GM23338 (cell line): Measurements from ENCODE around the gene ADCY4. TPM values are rescaled to one million over a fixed set of nuclear protein-coding genes. Genes with fewer than 3 reads are reported as not detected.

Source experiments
- ATAC-seq: fragments of 200-7000 bp; cut with Tn5 transposase; 3 replicates; pipeline ENCODE4 v1.9.1; 2020
- DNase-seq: peaks from one replicate; pipeline ENCODE4 v3.0.0-alpha.2; 2015; ENCODE audit warnings: low spot score
- H2AFZ ChIP-seq: fragments of 200-600 bp; sonication (generic); 2 replicates; pipeline ENCODE4 v1.8.0; 2016; ENCODE audit warnings: antibody characterized with exemption, mild to moderate bottlenecking, moderate library complexity
- H3F3A ChIP-seq: fragments of 200-600 bp; sonication (generic); replicated peaks from 2 replicates; pipeline ENCODE4 v1.8.0; 2017; ENCODE audit warnings: antibody characterized with exemption, mixed run types, low read depth
- H3K27ac ChIP-seq: fragments of 200-600 bp; sonication (generic); 2 replicates; pipeline ENCODE4 v1.6.1; 2016; ENCODE audit warnings: low read depth
- H3K27me3 ChIP-seq: fragments of 200-600 bp; sonication (generic); 2 replicates; pipeline ENCODE4 v1.8.0; 2016; ENCODE audit warnings: mild to moderate bottlenecking, mixed run types, moderate library complexity; ENCODE audit not compliant: insufficient read depth
- H3K36me3 ChIP-seq: fragments of 200-600 bp; sonication (generic); 2 replicates; pipeline ENCODE4 v1.8.0; 2016; ENCODE audit warnings: mild to moderate bottlenecking; ENCODE audit not compliant: insufficient read depth
- H3K4me1 ChIP-seq: fragments of 200-600 bp; sonication (generic); 2 replicates; pipeline ENCODE4 v1.8.0; 2016; ENCODE audit warnings: mild to moderate bottlenecking, moderate library complexity; ENCODE audit not compliant: insufficient read depth
- H3K4me2 ChIP-seq: fragments of 200-600 bp; sonication (generic); 2 replicates; pipeline ENCODE4 v1.7.1; 2017; ENCODE audit warnings: mixed run types
- H3K4me3 ChIP-seq: fragments of 200-600 bp; sonication (generic); 2 replicates; pipeline ENCODE4 v1.6.1; 2016; ENCODE audit warnings: mixed run types
- H3K79me2 ChIP-seq: fragments of 200-600 bp; sonication (generic); replicated peaks from 2 replicates; pipeline ENCODE4 v1.8.0; 2017; ENCODE audit warnings: mild to moderate bottlenecking; ENCODE audit not compliant: insufficient read depth
- H3K9me2 ChIP-seq: fragments of 200-600 bp; sonication (generic); 2 replicates; pipeline ENCODE4 v1.8.0; 2017; ENCODE audit not compliant: insufficient read depth
- H4K20me1 ChIP-seq: fragments of 200-600 bp; sonication (generic); replicated peaks from 2 replicates; pipeline ENCODE4 v1.8.0; 2017; ENCODE audit warnings: mild to moderate bottlenecking; ENCODE audit not compliant: insufficient read depth
- H3K27ac Mint-ChIP-seq: 2 replicates; pipeline ENCODE4 v1.8.0; 2020; ENCODE audit warnings: inconsistent platforms, mild to moderate bottlenecking, moderate library complexity, mixed read lengths
- H3K27me3 Mint-ChIP-seq: 3 replicates; pipeline ENCODE4 v1.8.0; 2022; ENCODE audit warnings: low read depth, mild to moderate bottlenecking, moderate library complexity, mixed read lengths, inconsistent platforms; ENCODE audit not compliant: insufficient read depth, poor library complexity
- H3K36me3 Mint-ChIP-seq: 3 replicates; pipeline ENCODE4 v1.8.0; 2021; ENCODE audit warnings: low read depth, mild to moderate bottlenecking, inconsistent platforms, moderate library complexity, mixed read lengths
- H3K4me1 Mint-ChIP-seq: 3 replicates; pipeline ENCODE4 v1.8.0; 2020; ENCODE audit warnings: mild to moderate bottlenecking, inconsistent platforms, mixed read lengths
- H3K4me3 Mint-ChIP-seq: 3 replicates; pipeline ENCODE4 v1.8.0; 2021; ENCODE audit warnings: moderate library complexity, mild to moderate bottlenecking, inconsistent platforms, mixed read lengths
- H3K9me3 Mint-ChIP-seq: 3 replicates; pipeline ENCODE4 v1.8.0; 2020; ENCODE audit warnings: moderate library complexity, mild to moderate bottlenecking, inconsistent platforms, mixed read lengths
- EZH2 ChIP-seq: fragments of 200-600 bp; sonication (generic); IDR thresholded peaks from one replicate; pipeline ENCODE4 v1.8.0; 2017; ENCODE audit warnings: antibody characterized with exemption, mild to moderate bottlenecking, low read depth; ENCODE audit not compliant: unreplicated experiment
- STAT1 ChIP-seq: IDR thresholded peaks from one replicate; pipeline ENCODE4 v1.6.1; 2016; ENCODE audit warnings: antibody characterized with exemption; ENCODE audit not compliant: unreplicated experiment
- ZNF462 ChIP-seq: fragments of 250-450 bp; sonication (Bioruptor Pico); IDR thresholded peaks from 2 replicates; pipeline ENCODE4 v1.5.0; 2020; ENCODE audit warnings: mild to moderate bottlenecking, moderate library complexity
- long read RNA-seq: library from polyadenylated mRNA; unstranded; transcript quantifications from one replicate; pipeline ENCODE4 v2.0.0, GENCODE V29; 2020; ENCODE audit not compliant: unreplicated experiment
- polyA plus RNA-seq: library from polyadenylated mRNA; unstranded; fragments of >200 nt; fragmentation: Nextera tagmentation; extraction: Ambion mirVana; gene quantifications from 2 replicates; pipeline ENCODE4 v1.2.1, GENCODE V29; 2016
- total RNA-seq: library from RNA; depleted of rRNA; stranded (reverse); fragments of >200 nt; shearing (Covaris generic); gene quantifications from 2 replicates; pipeline ENCODE4 v1.2.3, GENCODE V29; 2014; rRNA removed

The ADCY4 gene
- total RNA-seq (0.10 and 1.5 TPM in 2 replicates), polyA plus RNA-seq (0.40 and 0.68 TPM in 2 replicates)
- long read RNA-seq = 0 reads

GRCh38 chr14:24334431-24335291 lies at the start of gene ADCY4:
TSS of gene ADCY4 (minus strand) at chr14:24335071. CDS start at chr14:24334652, 419 bp downstream.
- H3K4me2 ChIP-seq = peak within 1 kb of the TSS; percentile 92
- 0 out of 2 replicates have a peak, but pooled peaks cover 8% of the 10 kb centered on the region for H3F3A ChIP-seq
- no peak within 1 kb of the TSS for H3K27ac Mint-ChIP-seq
- H3K4me3 Mint-ChIP-seq = peak within 1 kb of the TSS; percentile 83
- H3K27me3 Mint-ChIP-seq = peaks cover 92% of the 10 kb centered on the region
- TF ChIP-seq ZNF462 (CRISPR knock-in tag) = no peak
- TF ChIP-seq STAT1 = no peak
- peak; percentile 48 for TF ChIP-seq EZH2
- no peaks in the 10 kb centered on the region for H3K79me2 ChIP-seq
- peak; percentile 17 for ATAC-seq
- peaks cover 26% of the 10 kb centered on the region; the same call in 1 of the 2 replicates for H3K4me1 ChIP-seq
- H3K27ac ChIP-seq = no peak within 1 kb of the TSS
- H3K36me3 Mint-ChIP-seq = no peaks in the 10 kb centered on the region
- no peaks in the 10 kb centered on the region for H3K9me2 ChIP-seq
- peak within 1 kb of the TSS; percentile 100 for H2AFZ ChIP-seq
- peaks cover 4% of the 10 kb centered on the region for H4K20me1 ChIP-seq
- H3K27me3 ChIP-seq = peaks cover 98% of the 10 kb centered on the region
- H3K4me3 ChIP-seq = peak within 1 kb of the TSS; percentile 80
- peaks cover 23% of the 10 kb centered on the region for H3K4me1 Mint-ChIP-seq
- H3K9me3 Mint-ChIP-seq = no peaks in the 10 kb centered on the region
- peak; percentile 56 for DNase-seq
- H3K36me3 ChIP-seq = no peaks in the 10 kb centered on the region

GRCh38 chr14:24384169-24384568 lies 49.3 kb upstream of the ADCY4 start:
- no peak overlapping the region for H3K4me2 ChIP-seq
- H2AFZ ChIP-seq = no peak overlapping the region
- Mint-ChIP-seq H3K4me3 (no peak overlapping the region), H3K4me1 (peaks cover 18% of the 10 kb centered on the region), H3K36me3 (no peaks in the 10 kb centered on the region; the same call in 2 of the 3 replicates), H3K27ac (no peak overlapping the region), H3K27me3 (peaks cover 2% of the 10 kb centered on the region), H3K9me3 (no peaks in the 10 kb centered on the region)
- H3K27me3 ChIP-seq = no peaks in the 10 kb centered on the region
- no peak for ATAC-seq
- no peak for DNase-seq
- no peaks in the 10 kb centered on the region for H3K9me2 ChIP-seq
- H3F3A ChIP-seq = no peaks in the 10 kb centered on the region
- H3K4me3 ChIP-seq = no peak overlapping the region
- H3K27ac ChIP-seq = no peak overlapping the region
- no peaks in the 10 kb centered on the region for H3K36me3 ChIP-seq
- H3K4me1 ChIP-seq = peaks cover 16% of the 10 kb centered on the region
- H3K79me2 ChIP-seq = no peaks in the 10 kb centered on the region
- H4K20me1 ChIP-seq = no peaks in the 10 kb centered on the region
- TF ChIP-seq ZNF462 (CRISPR knock-in tag) = no peak
